H1 (cell line): ENCODE results near the gene SPACA9. TPM values are rescaled to one million over a fixed set of nuclear protein-coding genes. Genes with fewer than 3 reads are reported as not detected.

Experiments used
- CTCF ChIA-PET: fragments of 300-600 bp; sonication (Branson Sonifier 250); formaldehyde crosslinking; loops from one replicate; lab custom pipeline; 2021; ENCODE audit not compliant: partially characterized antibody; lab: Charles Lee
- POLR2A ChIA-PET: fragments of 300-600 bp; sonication (Branson Sonifier 250); formaldehyde crosslinking; loops from one replicate; lab custom pipeline; 2021; ENCODE audit warnings: inconsistent platforms; ENCODE audit not compliant: partially characterized antibody; lab: Charles Lee
- DNase-seq, 2 experiments: peaks; one replicate each; pipeline versions ENCODE4 v3.0.0 to v3.0.0-alpha.2; 2010 to 2022; ENCODE audit warnings: low spot score in 2 of 2, low read depth in 1 of 2, mixed read lengths in 1 of 2
- FAIRE-seq: peaks from 2 replicates; lab custom pipeline; 2011; peaks lifted over from hg19 to GRCh38; lab: Jason Lieb, UNC
- H2AFZ ChIP-seq: 2 replicates; pipeline ENCODE4 v1.8.1; 2012; ENCODE audit warnings: low read length, inconsistent platforms
- H2AK5ac ChIP-seq: 2 replicates; pipeline ENCODE4 v1.6.1; 2013; ENCODE audit warnings: low read depth, low read length
- H2BK120ac ChIP-seq: replicated peaks from 2 replicates; pipeline ENCODE3; 2013; ENCODE audit warnings: low read depth, low read length, inconsistent platforms
- H2BK12ac ChIP-seq: 2 replicates; pipeline ENCODE4 v1.6.1; 2013; ENCODE audit warnings: low read depth, low read length
- H2BK15ac ChIP-seq: 2 replicates; pipeline ENCODE4 v1.6.1; 2013; ENCODE audit warnings: low read length
- H2BK20ac ChIP-seq: 2 replicates; pipeline ENCODE4 v1.6.1; 2013; ENCODE audit warnings: low read length
- H2BK5ac ChIP-seq: 2 replicates; pipeline ENCODE4 v1.6.1; 2013; ENCODE audit warnings: low read depth, low read length
- H3K14ac ChIP-seq: 2 replicates; pipeline ENCODE4 v1.6.1; 2013; ENCODE audit warnings: inconsistent platforms; ENCODE audit not compliant: insufficient read length
- H3K18ac ChIP-seq: 2 replicates; pipeline ENCODE4 v1.6.1; 2013; ENCODE audit warnings: low read length; ENCODE audit errors: extremely low read depth
- H3K23ac ChIP-seq: 2 replicates; pipeline ENCODE4 v1.6.1; 2013; ENCODE audit warnings: inconsistent platforms; ENCODE audit not compliant: insufficient read length
- H3K23me2 ChIP-seq: 2 replicates; pipeline ENCODE4 v1.6.1; 2013; ENCODE audit warnings: low read depth, low read length
- H3K27ac ChIP-seq: 2 replicates; pipeline ENCODE4 v1.6.1; 2011; ENCODE audit warnings: low read depth, low read length, inconsistent platforms
- H3K27me3 ChIP-seq, 4 experiments: replicated peaks in 1 of 4; 1 replicate in 1 of 4; 2 replicates in 3 of 4; pipeline versions ENCODE4 v1.6.1 to v1.8.1; 2011 to 2013; ENCODE audit warnings: low read length in 3 of 4, mild to moderate bottlenecking in 3 of 4, inconsistent platforms in 2 of 4, mixed read lengths in 2 of 4, moderate library complexity in 1 of 4; ENCODE audit not compliant: control insufficient read depth in 3 of 4, insufficient read depth in 3 of 4; ENCODE audit errors: extremely low read depth in 1 of 4
- H3K36me3 ChIP-seq, 4 experiments: 2 replicates each; pipeline versions ENCODE4 v1.6.1 to v1.8.1; 2011 to 2013; ENCODE audit warnings: mild to moderate bottlenecking in 4 of 4, low read length in 3 of 4, moderate library complexity in 2 of 4, control low read depth in 1 of 4, inconsistent platforms in 1 of 4; ENCODE audit not compliant: insufficient read depth in 4 of 4, control insufficient read depth in 2 of 4
- H3K4ac ChIP-seq: replicated peaks from 2 replicates; pipeline ENCODE3; 2013; ENCODE audit warnings: low read length, low read depth, mixed read lengths, inconsistent platforms; ENCODE audit not compliant: insufficient read length
- H3K4me1 ChIP-seq, 4 experiments: replicated peaks in 1 of 4; 1 replicate in 1 of 4; 2 replicates in 3 of 4; pipeline versions ENCODE4 v1.6.1 to v1.8.1; 2011 to 2013; ENCODE audit warnings: low read length in 3 of 4, inconsistent platforms in 2 of 4, mixed read lengths in 1 of 4; ENCODE audit not compliant: insufficient read depth in 4 of 4, control insufficient read depth in 3 of 4
- H3K4me2 ChIP-seq, 2 experiments: 2 replicates each; pipeline versions ENCODE4 v1.6.1 to v1.8.1; 2011 to 2013; ENCODE audit warnings: low read depth in 2 of 2, low read length in 2 of 2, control low read depth in 1 of 2, inconsistent platforms in 1 of 2, mild to moderate bottlenecking in 1 of 2; ENCODE audit not compliant: insufficient read depth in 1 of 2
- H3K4me3 ChIP-seq, 4 experiments: fragments of 200-600, 300-600 bp in 1 of 4; sonication (generic), shearing (Covaris generic), sonication (Bioruptor Twin) in 1 of 4; 2 replicates each; pipeline versions ENCODE4 v1.5.1 to v1.8.1; 2011 to 2016; ENCODE audit warnings: low read length in 4 of 4, low read depth in 3 of 4, control low read depth in 2 of 4, inconsistent platforms in 2 of 4, mild to moderate bottlenecking in 2 of 4, mixed read lengths in 1 of 4, moderate library complexity in 1 of 4; ENCODE audit not compliant: insufficient read depth in 2 of 4; ENCODE audit errors: extremely low read depth in 1 of 4
- H3K56ac ChIP-seq: replicated peaks from 2 replicates; pipeline ENCODE3; 2013; ENCODE audit warnings: low read depth, mild to moderate bottlenecking, mixed read lengths, low read length, inconsistent platforms; ENCODE audit not compliant: insufficient read length
- H3K79me1 ChIP-seq: 2 replicates; pipeline ENCODE4 v1.6.1; 2013; ENCODE audit warnings: low read depth, low read length, control low read depth
- H3K79me2 ChIP-seq, 2 experiments: 2 replicates each; pipeline versions ENCODE4 v1.6.1 to v1.8.1; 2012 to 2013; ENCODE audit warnings: low read length in 2 of 2, mild to moderate bottlenecking in 2 of 2, inconsistent platforms in 1 of 2; ENCODE audit not compliant: insufficient read depth in 2 of 2, control insufficient read depth in 1 of 2
- H3K9ac ChIP-seq, 4 experiments: replicated peaks in 1 of 4; 1 replicate in 1 of 4; 2 replicates in 3 of 4; pipeline versions ENCODE4 v1.6.1 to v1.8.1; 2011 to 2013; ENCODE audit warnings: low read depth in 3 of 4, low read length in 3 of 4, control low read depth in 2 of 4, mild to moderate bottlenecking in 2 of 4, moderate library complexity in 2 of 4, inconsistent platforms in 1 of 4; ENCODE audit errors: extremely low read depth in 1 of 4
- H3K9me3 ChIP-seq, 2 experiments: 2 replicates each; pipeline versions ENCODE4 v1.6.1 to v1.8.1; 2012 to 2013; ENCODE audit warnings: mild to moderate bottlenecking in 2 of 2, moderate library complexity in 2 of 2, control low read depth in 1 of 2, inconsistent platforms in 1 of 2, low read depth in 1 of 2, low read length in 1 of 2, mixed read lengths in 1 of 2; ENCODE audit not compliant: insufficient read depth in 2 of 2
- H4K20me1 ChIP-seq, 2 experiments: replicated peaks in 1 of 2; 2 replicates each; pipeline versions ENCODE3 to v1.8.1; 2011 to 2013; ENCODE audit warnings: inconsistent platforms in 2 of 2, low read length in 2 of 2, mild to moderate bottlenecking in 1 of 2; ENCODE audit not compliant: insufficient read depth in 2 of 2, control insufficient read depth in 1 of 2
- H4K5ac ChIP-seq: 2 replicates; pipeline ENCODE4 v1.6.1; 2013; ENCODE audit warnings: low read length, low read depth, mixed read lengths, inconsistent platforms; ENCODE audit not compliant: insufficient read length
- H4K8ac ChIP-seq: 2 replicates; pipeline ENCODE4 v1.8.0; 2013; ENCODE audit warnings: mild to moderate bottlenecking, moderate library complexity, low read length, inconsistent platforms; ENCODE audit not compliant: insufficient read depth; ENCODE audit errors: extremely low read depth
- H4K91ac ChIP-seq: replicated peaks from 2 replicates; pipeline ENCODE3; 2013; ENCODE audit warnings: low read length, mixed read lengths, inconsistent platforms; ENCODE audit not compliant: insufficient read length
- BACH1 ChIP-seq: IDR thresholded peaks from 2 replicates; pipeline ENCODE4 v1.6.1; 2012; ENCODE audit warnings: low read length, improper control_type of control experiment
- EGR1 ChIP-seq: IDR thresholded peaks from 2 replicates; pipeline ENCODE4 v1.6.1; 2011; ENCODE audit warnings: low read depth, low read length, borderline replicate concordance
- HDAC6 ChIP-seq: IDR thresholded peaks from one replicate; pipeline ENCODE4 v1.7.1; 2012; ENCODE audit warnings: low read depth, mild to moderate bottlenecking, inconsistent platforms, low read length, moderate library complexity
- KDM4A ChIP-seq: IDR thresholded peaks from one replicate; pipeline ENCODE4 v1.7.1; 2012; ENCODE audit warnings: low read depth, mild to moderate bottlenecking, moderate library complexity, low read length, inconsistent platforms; ENCODE audit not compliant: severe bottlenecking
- SAP30 ChIP-seq: fragments of 300-600 bp; sonication (generic); IDR thresholded peaks from 2 replicates; pipeline ENCODE4 v1.7.1; 2012; ENCODE audit warnings: low read length, moderate library complexity, mild to moderate bottlenecking, inconsistent platforms; ENCODE audit not compliant: insufficient read depth, insufficient replicate concordance
- SUZ12 ChIP-seq: fragments of 200-600 bp; sonication (generic); IDR thresholded peaks from 2 replicates; pipeline ENCODE4 v1.6.1; 2012; ENCODE audit warnings: mild to moderate bottlenecking, inconsistent platforms, low read length, moderate library complexity, mixed read lengths
- TAF7 ChIP-seq: optimal IDR thresholded peaks from 2 replicates; pipeline ENCODE3; 2011; ENCODE audit warnings: low read depth, mild to moderate bottlenecking, inconsistent platforms, low read length, moderate library complexity, borderline replicate concordance
- WGBS, 2 experiments: shearing (Covaris generic) in 1 of 2; methylation state at CpG; one replicate each; pipeline versions ENCODE4 v1.1.6 to v1.1.7; 2013 to 2015; ENCODE audit warnings: low lambda C conversion rate in 2 of 2, mixed read lengths in 2 of 2, inconsistent platforms in 1 of 2, low coverage in 1 of 2, missing lambda C conversion rate in 1 of 2; ENCODE audit not compliant: insufficient replicate concordance in 2 of 2, insufficient coverage in 1 of 2, insufficient read length in 1 of 2; ENCODE audit errors: extremely low coverage in 1 of 2, missing lambda C conversion rate in 1 of 2; 5-methylcytosine and 5-hydroxymethylcytosine counted together
- polyA plus RNA-seq, 7 experiments: library from polyadenylated mRNA; depleted of rRNA in 3 of 7; stranded (reverse) in 5 of 7; unstranded in 2 of 7; fragments of >200 nt in 5 of 7; fragments of 200-250 nt in 2 of 7; gene quantifications; 1 replicate in 5 of 7; 2 replicates in 1 of 7; 4 replicates in 1 of 7; pipeline versions ENCODE4 v1.2.1 to v1.2.3, GENCODE V29; 2011 to 2013; ENCODE audit warnings: missing spikeins in 2 of 7, mixed read lengths in 2 of 7
- total RNA-seq: library from RNA; stranded (reverse); fragmentation: NEBNext Ultra II Directional; extraction: Animal tissue kit (Norgen Biotek cat#: 25700); gene quantifications from 2 replicates; pipeline ENCODE4 v1.2.1, GENCODE V29; 2021
- TF ChIP-seq, protein P1 (sequence below): IDR thresholded peaks from 2 replicates; pipeline ENCODE4 v1.6.1; 2011; ENCODE audit warnings: low read length, improper control_type of control experiment

SPACA9 gene
- total and polyA plus RNA-seq, 2 of the 8 experiments (the other 6 are each of a cell fraction or from before 2014, with no cell fraction given) = 0.63 to 1.3 TPM

DNA sequence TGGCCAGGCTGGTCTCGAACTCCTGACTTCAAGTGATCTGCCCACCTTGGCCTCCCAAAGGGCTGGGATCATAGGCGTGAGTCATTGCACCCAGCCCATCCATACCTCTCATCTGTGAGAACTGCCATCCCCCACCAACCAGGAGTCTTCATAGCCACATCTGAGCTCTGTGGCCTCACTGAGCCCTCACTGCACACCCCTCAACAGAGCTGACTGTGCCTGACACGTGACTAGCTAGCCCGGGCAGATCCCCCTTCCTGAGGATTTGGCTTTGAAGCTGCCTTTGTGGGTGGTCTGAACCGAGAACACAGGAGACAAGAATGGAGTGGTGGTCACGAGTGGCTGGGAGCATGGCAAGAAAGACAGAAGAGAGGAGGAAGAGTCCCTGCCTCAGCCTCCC lies 16.2 kb upstream of the SPACA9 start:
- 83% methylated on average over 6 of the region's 6 CpGs; no CpG with 5 or more reads in 1 of the 2 experiments for WGBS, 2 experiments
- Histone ChIP-seq H3K9ac (no peak overlapping the region), H3K4me1 (peaks cover 2 to 12% (median 5%) of the 10 kb centered on the region in 4 experiments; a peak in 6 of 7 replicates), H3K79me2 (no peaks in the 10 kb centered on the region), H4K91ac (no peak overlapping the region), H2AK5ac (no peak overlapping the region), H4K20me1 (no peaks in the 10 kb centered on the region), H3K9me3 (no peaks in the 10 kb centered on the region), H3K23me2 (no peaks in the 10 kb centered on the region), H3K18ac (no peak overlapping the region), H3K23ac (no peak overlapping the region), H2BK15ac (no peak overlapping the region), H4K5ac (no peak overlapping the region), H2BK20ac (no peak overlapping the region), H3K79me1 (no peaks in the 10 kb centered on the region), H4K8ac (no peak overlapping the region), H3K27me3 (no peaks in the 10 kb centered on the region; a peak in 2 of 7 replicates), H3K27ac (no peak overlapping the region), H2BK5ac (no peak overlapping the region), H3K4ac (no peak overlapping the region), H2BK12ac (no peak overlapping the region), H2BK120ac (no peak overlapping the region), H2AFZ (no peak overlapping the region), H3K4me3 (no peak overlapping the region), H3K56ac (no peak overlapping the region), H3K4me2 (no peak overlapping the region), H3K36me3 (no peaks in the 10 kb centered on the region), H3K14ac (no peak overlapping the region)
- FAIRE-seq (no peak), DNase-seq (no peak)
- ChIA-PET CTCF (interaction anchor here (0.8 to 1.7 kb wide), 3 partner anchors 11 to 1025 kb away, joined by 3 to 4 read pairs (median 4); no protein-coding TSS in a partner anchor), POLR2A (no interaction called here)
- TF ChIP-seq, protein P1, sequence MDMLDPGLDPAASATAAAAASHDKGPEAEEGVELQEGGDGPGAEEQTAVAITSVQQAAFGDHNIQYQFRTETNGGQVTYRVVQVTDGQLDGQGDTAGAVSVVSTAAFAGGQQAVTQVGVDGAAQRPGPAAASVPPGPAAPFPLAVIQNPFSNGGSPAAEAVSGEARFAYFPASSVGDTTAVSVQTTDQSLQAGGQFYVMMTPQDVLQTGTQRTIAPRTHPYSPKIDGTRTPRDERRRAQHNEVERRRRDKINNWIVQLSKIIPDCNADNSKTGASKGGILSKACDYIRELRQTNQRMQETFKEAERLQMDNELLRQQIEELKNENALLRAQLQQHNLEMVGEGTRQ = no peak
- TF ChIP-seq TAF7 (no peak), BACH1 (no peak), SUZ12 (no peak), HDAC6 (no peak), SAP30 (no peak), KDM4A (no peak), EGR1 (no peak)
